Measurements from ENCODE around the gene USP48. TPM values are rescaled to one million over a fixed set of nuclear protein-coding genes. Genes with fewer than 3 reads are reported as not detected.
A peak's percentile ranks its signal among the peaks of the same experiment; 100 is the strongest.
"Not testable (repeated sequence)": the region's sequence is repeated elsewhere in the genome, so short reads cannot be mapped to it uniquely, and the experiment has no call there.

The USP48 gene, protein sequence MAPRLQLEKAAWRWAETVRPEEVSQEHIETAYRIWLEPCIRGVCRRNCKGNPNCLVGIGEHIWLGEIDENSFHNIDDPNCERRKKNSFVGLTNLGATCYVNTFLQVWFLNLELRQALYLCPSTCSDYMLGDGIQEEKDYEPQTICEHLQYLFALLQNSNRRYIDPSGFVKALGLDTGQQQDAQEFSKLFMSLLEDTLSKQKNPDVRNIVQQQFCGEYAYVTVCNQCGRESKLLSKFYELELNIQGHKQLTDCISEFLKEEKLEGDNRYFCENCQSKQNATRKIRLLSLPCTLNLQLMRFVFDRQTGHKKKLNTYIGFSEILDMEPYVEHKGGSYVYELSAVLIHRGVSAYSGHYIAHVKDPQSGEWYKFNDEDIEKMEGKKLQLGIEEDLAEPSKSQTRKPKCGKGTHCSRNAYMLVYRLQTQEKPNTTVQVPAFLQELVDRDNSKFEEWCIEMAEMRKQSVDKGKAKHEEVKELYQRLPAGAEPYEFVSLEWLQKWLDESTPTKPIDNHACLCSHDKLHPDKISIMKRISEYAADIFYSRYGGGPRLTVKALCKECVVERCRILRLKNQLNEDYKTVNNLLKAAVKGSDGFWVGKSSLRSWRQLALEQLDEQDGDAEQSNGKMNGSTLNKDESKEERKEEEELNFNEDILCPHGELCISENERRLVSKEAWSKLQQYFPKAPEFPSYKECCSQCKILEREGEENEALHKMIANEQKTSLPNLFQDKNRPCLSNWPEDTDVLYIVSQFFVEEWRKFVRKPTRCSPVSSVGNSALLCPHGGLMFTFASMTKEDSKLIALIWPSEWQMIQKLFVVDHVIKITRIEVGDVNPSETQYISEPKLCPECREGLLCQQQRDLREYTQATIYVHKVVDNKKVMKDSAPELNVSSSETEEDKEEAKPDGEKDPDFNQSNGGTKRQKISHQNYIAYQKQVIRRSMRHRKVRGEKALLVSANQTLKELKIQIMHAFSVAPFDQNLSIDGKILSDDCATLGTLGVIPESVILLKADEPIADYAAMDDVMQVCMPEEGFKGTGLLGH
- total RNA-seq: 39.0 and 61.5 TPM in 2 replicates

DNA sequence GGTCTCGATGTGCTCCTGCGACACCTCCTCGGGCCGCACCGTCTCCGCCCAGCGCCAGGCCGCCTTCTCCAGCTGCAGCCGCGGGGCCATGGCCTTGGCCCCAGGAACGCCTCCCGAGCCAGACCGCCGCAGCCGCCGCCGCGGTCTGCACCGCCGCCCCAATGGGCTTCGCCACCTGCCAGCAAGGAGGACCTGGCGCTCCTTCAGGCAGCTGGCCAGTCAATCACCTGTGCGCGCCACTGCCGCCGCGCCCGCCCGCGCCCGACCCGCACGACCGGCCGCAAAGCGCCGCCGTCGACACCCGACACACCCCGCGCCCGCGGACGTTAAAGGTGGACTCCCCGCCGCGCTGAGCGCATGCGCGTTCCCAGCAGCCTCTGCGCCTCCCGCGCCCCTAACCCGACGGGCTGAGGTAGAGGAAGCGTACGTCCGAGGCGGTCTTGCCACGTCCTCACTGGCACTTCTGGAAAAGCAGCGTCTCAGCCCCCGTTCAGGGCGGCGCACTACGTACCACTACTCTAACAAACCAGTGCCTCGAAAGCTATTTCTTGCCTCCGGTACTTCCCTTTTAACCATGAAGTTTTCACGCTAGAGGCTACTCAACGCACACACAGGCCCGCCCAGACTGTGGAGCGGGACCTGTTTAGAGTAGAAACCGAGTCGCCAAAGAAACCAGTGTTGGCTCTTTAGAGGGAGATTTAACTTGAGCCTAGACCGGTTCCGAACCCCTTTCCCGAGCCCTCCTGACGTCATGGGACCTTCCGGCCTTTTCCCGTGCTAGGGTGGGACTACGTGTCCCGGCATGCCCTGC, at the start of gene USP48:
Gene USP48, minus strand, starts transcription at position 282 of the 811 bp plus-strand sequence. Its CDS starts 192 bp downstream, at position 90.
- DNase-seq (ENCODE audit: low read depth in 2 of 2): peak; percentile 96 to 97

DNA sequence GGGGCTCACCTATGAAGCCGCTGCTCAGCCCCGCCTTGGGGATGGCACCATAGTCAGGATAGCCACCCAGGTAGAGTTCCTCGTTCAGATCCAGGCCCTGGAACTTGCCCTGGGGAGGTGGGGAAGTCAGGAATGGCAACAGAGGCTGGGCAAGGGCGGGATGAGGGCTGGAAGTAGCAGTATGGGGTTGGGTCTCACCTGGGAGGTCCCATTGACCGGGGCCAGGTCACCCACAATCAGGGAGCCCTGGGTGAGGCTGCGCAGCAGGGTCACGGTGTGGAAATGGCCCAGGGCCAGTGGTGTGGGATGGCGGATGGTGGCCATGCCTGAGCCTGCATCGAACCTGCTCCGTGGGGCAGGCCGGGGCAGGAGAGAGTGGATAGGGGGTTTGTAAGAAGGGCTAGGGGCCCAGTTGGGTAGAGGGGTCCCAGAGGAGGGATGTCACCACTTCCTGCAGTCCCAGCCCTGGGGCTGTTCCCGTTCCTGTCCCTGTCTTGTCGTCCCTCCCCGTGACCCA, 48.6 kb upstream of the USP48 start:
- no peak for DNase-seq (ENCODE audit: low read depth in 2 of 2)

DNA sequence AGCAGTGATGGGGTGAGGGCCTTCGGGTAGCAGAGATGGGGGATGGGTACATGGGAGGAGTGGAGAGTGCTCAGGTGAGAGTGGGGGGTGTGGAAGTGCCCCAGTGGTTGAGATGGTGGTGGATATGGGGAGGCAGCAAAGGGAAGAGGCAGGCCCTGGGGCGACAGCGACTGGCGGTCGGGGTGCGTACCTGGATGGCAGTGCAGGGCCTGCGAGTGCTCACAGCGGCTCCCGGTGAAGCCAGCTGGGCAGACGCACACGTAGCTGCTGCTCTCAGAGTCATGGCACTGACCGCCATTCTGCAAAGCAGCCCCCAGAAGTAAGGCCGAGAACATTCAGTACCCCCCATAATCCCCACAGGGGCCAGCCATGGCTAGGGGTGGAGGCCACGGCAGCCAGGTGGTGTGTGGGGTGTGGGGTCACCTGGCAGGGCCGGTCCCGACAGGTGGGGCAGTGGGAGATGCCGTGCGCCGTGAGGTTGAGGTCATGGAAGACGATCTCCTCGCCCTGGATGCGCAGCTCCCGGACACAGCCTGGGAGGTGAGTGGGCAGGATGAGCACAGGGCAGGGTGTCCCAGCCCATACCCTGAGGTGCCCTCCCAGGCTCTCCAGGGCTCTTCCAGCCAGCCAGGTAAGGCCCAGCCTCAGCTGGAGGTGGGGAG, 48.0 kb upstream of the USP48 start:
- no peak for DNase-seq (ENCODE audit: low read depth in 2 of 2)

DNA sequence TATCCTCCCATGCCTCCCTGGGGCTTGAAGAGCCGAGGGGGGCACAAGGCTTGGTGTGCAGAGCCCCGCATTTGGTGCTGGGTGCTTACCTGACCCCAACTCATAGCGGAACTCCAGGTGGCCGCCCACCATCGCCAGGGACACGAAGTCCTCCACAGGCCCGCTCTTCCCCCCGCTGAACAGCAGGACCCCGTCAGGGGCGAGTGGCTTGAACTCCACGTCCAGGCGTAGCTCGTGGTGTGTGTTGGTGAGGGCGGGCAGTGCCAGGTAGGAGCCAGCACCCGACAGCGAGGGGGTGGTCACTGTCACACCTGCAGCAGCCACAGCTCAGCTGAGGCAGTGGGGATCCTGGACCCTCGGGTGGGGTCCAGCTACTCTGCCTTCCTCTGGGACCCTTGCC, 46.3 kb upstream of the USP48 start:
- no peak for DNase-seq (ENCODE audit: low read depth in 2 of 2)

DNA sequence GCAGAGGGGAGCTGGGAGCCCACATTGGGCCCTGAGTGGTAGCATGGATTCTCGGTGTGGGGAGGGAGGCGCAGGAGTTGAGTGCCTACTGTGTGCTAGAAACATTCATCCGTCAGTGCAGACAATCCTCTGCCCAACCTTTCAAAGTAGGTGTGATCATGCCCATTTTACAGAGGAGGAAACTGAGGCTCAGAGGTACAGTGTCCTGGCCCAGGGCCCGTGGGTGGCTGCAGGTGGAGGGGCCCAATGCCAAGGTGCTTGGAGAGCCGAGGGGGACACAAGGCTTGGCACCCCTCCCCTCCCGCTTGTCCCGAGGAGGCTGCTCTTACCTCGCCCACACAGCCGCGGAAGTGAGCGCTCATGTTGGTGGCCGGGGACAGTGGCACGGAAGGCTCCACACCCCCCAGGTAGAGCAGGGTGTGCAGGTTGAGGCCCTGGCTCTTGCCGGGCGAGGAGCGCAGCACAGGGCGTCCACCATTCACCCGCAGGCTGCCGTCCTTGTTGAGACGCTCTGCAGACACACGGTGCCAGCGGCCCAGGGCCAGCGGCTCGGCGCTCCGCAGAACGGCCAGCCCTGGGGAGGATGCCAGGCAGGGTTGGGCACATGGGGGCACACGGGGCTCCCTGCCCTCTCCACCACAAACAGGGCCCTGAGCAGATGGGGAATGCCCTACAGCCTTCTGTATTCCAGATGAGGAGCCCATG, 45.7 kb upstream of the USP48 start:
- DNase-seq (ENCODE audit: low read depth in 2 of 2): no peak

DNA sequence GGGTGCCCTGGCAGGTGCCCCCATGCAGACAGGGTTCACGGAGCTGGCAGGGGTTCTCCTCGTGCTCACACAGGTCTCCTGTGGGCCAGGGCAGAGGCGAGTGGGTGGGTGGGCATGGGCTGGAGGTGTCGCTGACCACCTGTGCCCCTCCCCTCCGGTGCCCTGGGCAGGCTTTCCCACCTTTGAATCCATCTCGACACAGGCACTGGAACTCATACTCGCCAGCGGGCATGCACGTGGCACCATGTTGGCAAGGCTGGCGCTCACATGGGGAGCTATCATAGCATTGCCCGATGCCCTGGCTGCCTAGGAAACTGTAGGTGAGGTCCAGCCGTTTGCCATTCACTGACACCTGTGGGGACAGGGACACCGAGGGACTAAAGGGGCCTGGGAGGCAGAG, 45.1 kb upstream of the USP48 start:
- no peak for DNase-seq (ENCODE audit: low read depth in 2 of 2)

DNA sequence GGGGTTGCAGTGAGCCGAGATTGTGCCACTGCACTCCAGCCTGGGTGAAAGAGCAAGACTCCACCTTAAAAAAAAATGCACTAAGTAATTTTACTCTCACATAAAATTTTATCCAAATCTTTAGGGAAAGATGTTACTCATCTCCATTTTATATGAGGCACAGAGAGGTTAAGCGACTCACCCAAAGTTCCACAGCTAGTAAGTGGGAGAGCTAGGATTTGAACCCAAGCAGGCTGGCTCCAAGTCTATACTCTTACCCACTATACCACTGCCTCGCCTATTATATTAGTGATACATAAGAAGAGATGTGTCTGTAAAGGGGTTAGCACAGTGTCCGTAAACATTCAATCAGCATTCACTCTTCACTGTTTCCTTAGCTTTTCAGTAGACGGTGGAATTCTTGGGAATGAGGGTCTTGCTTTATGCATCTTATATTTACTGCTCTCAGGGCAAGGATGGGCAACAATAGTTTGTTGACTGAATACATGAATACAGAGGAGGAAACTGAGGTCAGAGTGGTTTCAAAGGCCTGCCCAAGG, 44.3 kb upstream of the USP48 start:
- DNase-seq (ENCODE audit: low read depth in 2 of 2): no peak

DNA sequence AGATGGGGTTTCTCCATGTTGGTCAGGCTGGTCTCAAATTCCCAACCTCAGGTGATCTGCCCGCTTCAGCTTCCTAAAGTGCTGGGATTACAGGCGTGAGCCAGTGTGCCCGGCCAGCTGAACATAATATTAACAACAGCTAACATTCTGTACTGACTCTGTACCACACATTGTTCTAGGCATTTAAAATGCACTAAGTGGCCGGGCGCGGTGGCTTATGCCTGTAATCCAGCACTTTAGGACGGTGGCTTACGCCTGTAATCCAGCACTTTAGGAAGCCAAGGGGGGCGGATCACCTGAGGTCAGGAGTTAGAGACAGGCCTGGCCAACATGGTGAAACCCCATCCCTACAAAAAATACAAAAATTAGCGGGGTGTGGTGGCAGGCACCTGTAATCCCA, 43.7 kb upstream of the USP48 start:
- not testable (repeated sequence) for DNase-seq (ENCODE audit: low read depth in 2 of 2)

DNA sequence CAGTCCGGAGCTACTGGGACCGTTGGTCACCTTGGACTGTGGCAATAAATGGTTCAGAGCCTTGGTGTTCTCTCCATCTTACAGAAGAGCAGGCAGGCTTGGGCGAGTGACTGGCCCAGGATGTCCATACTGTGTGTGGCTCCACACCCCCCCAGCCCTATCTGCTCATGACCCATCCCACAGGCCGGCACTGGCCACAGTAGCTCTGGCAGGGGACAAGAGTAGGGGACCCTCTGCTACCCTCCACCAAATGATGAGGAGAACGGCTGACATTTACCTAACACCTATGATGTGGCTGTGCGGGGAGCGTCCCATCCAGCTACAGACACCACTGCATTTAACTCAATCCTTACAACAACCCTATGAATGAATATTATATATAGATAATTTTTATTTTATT, 42.4 kb upstream of the USP48 start:
- DNase-seq (ENCODE audit: low read depth in 2 of 2): no peak

DNA sequence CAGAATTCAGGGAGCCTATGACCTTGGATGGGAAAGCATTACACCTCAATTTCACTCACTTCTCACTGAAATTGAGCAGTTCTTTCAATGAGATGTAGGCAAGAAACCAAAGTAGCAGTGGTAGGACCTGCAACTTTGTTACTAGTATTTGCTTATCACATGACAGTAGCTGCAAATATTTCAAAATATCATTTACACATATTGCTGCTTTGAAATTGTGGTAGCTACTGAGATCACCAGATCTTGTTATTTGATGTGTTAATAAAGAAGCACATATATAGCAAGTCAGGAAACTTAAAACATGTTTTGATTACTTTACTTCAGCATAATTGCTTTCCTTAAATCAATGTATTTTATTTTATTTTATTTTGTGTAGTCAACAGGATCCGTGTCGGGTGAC, 42.0 kb upstream of the USP48 start:
- no peak for DNase-seq (ENCODE audit: low read depth in 2 of 2)

DNA sequence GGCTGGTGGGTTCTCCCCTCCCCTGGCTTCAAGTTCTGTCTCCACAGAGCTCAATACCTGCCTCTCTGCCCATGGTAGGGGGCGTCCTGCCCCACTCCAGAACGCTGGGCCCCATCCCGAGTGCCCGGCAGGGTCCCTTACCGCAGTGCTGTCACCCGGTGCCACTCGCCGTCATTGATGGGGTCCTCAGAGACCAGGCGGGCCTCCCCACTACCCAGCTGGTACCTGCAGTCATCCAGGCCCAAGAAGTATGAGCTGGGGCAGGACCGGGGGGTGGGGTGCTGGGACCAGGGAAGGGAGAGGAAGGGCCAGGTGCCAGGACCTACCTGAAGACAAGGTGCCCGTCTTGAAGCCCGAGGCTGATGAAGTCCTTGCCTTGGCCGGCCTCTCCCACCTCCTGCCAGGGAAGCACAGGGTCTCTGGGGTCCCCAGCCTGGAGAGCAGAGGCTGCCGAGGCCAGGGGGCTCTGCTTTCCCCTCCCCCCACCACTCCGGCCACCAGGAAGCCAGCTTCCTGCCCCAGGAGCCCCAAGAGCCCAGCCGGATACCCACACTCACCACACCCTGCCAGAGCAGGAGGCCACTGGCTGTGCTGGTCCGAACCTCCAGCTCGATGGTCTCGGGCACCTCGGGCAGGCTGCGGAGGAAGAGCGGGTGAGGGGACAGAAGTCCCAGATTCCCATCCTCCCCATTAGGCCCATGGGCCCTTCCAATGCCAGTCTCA, 41.2 kb upstream of the USP48 start:
- DNase-seq (ENCODE audit: low read depth in 2 of 2): no peak

DNA sequence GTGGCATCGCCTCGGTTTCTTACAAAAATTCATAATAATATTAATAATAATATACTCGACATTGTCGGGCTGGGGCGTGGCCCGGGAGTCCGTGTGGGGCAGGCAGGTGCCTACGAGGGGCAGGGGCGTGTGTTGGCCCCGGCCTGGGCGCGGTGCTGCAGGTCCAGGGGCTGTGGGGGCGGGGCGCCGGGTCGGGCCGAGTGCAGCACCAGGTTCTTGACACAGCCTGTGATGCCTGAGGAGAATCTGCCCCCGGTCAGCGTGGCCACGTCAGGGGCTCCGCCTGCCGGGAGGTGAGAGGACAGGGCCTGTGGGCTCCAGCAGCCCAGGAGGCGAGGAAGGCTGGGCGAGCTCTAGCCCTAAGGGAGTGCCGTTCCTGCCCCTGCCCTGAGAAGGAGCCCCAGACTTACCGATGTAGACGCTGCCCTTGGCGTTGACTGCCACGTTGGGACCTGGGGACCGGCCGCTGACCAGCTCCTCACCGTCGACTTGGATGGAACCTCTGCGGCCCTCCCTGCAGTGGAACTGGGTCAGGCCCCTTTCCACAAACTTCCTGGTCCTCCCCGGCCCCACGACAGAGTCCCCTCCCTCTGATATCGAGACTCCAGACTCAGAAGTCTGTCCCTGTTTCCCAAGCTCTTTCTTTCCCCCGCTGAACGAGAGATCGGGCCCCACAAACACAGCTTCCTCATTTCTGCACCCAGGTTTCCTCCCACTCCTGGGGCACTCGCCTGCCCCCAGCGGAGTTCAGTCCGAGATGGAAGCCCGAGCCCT, 40.4 kb upstream of the USP48 start:
- no peak for DNase-seq (ENCODE audit: low read depth in 2 of 2)

DNA sequence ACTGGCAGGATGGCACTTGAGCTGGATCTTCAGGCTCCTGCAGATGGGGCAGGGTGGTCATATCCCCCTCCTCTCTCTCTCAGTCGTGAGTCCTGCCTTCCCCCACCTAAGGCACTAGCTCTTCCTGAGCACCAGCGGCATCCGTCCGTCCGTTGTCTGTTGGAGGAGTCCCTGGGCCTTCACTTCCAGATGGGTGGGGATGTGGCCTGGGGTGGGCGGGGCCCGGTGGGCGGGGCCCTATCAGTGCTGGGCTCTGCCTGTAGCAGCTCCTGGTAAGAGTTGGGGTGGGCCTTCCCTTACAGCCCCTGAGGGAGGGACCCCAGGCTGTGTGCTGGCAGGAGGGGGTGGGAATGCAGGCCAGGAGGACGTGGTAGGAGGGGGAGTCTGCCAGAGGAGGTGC, 39.4 kb upstream of the USP48 start:
- DNase-seq (ENCODE audit: low read depth in 2 of 2): no peak

DNA sequence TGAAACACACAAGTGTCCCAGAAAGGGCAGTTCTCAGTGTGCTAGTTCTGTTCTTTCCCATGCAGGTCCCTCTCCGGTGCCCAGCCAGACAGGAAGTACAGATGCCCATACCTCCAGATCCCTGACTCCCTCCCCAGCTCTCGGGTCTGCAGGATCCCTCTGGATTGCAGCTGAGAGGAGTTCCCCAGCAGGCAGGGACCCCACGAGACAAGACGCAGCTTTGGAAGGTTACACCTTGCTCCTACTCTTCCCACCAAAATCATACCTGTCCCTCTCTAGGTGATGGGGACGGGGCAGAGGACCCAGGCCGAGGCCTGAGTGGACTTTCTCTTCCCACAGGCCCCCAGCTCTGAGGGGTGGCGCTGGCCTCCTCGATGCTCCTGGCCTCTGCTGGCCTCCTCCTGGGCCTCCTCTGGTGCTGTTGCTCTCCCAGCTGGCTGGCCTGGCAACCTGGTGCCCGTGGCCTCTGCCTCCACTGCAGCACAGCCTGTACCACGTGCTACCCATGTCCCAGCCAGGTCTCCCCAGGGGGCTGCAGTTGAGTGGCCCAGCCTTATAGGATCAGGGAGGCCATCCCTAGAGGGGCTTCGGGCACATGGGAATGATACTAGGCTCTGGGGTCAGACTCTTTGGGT, 38.6 kb upstream of the USP48 start:
- DNase-seq (ENCODE audit: low read depth in 2 of 2): no peak

DNA sequence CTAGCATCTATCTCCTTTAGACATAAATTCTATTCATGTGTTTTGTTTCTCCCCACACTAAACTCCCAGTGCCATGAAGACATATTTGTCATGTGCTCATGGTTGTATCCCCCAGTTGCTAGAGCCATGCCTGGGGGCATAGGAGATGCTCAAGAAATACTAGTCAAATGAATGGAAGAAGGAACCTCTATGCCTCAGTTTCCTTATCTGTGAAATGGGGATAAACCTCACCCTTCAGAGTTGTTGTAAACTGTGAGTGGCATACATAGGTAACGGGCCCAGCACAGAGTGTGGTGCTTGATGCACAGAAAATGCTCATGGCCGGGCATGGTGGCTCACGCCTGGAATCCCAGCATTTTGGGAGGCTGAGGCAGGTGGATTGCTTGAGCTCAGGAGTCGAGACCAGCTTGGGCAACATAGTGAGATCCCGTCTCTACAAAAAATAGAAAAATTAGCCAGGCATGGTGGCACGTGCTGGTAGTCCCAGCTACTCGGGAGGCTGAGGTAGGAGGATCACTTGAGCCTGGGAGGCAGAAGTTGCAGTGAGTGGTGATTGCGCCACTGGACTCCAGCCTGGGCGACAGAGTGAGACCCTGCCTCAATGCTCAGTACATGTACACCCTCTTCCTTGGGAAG, 37.8 kb upstream of the USP48 start:
- no peak for DNase-seq (ENCODE audit: low read depth in 2 of 2)

DNA sequence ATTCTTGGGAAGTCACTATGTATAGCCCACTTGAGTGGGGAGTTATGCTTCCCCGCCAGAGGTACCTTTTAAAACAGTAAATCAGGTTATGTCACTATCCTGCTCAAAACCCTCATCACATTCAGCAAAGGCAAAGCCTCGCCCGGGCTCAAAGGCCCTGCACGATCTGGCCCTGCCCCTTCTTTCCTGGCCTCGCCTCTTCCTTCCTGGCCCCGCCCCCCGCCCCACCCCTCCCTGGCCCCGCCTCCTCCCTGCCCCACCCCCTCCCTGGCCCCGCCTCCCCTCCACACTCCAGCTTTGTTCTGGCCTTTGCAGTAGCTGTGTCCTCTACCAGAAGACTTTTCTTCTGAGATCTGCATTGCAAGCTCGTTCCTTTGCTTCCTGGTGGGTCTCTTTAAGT, 35.7 kb upstream of the USP48 start:
- DNase-seq (ENCODE audit: low read depth in 2 of 2): peak; percentile 71 to 75

DNA sequence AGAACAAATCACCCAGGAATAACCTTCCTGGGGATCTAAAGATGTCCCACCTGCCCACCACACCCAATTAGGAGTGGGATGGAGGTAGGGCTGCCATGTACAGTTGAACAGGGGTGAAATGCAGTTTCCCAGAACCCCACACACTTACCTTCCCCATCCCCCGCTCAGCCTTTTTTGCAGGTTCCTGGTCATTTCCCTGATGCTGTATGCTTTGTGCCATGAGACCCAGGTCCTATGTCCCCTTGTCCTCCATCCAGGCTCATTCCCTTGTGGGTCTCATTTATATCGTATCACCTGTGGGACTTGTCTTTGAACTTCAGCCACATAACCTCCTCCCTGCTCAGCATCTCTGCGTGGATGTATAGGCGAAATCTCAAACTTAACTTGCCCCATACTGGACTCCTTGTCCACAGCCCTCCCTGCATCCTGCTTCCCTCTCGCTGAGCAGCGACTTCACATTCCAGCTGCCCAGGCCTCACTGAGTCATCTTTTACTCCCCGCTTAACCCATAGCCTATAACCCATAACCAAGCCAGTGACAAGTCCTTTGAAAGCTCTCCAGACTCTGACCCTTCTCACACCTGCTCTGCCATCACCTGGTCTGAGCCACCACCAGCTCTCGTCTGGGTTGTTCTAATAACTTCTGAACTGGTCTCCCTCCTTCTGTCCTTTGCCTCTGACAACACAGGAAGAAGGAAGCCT, 33.8 kb upstream of the USP48 start:
- DNase-seq (ENCODE audit: low read depth in 2 of 2): peak in 1 of 2 donors; percentile 69

All from lung microvascular endothelial cell (primary cell).